H1 (cell line): Measurements from ENCODE around the gene TMEM169. TPM values are rescaled to one million over a fixed set of nuclear protein-coding genes. Genes with fewer than 3 reads are reported as not detected.

Source experiments
- CTCF ChIA-PET: fragments of 300-600 bp; sonication (Branson Sonifier 250); formaldehyde crosslinking; loops from one replicate; lab custom pipeline; 2021; ENCODE audit not compliant: partially characterized antibody; lab: Charles Lee
- POLR2A ChIA-PET: fragments of 300-600 bp; sonication (Branson Sonifier 250); formaldehyde crosslinking; loops from one replicate; lab custom pipeline; 2021; ENCODE audit warnings: inconsistent platforms; ENCODE audit not compliant: partially characterized antibody; lab: Charles Lee
- DNase-seq, 2 experiments: peaks; one replicate each; pipeline versions ENCODE4 v3.0.0 to v3.0.0-alpha.2; 2010 to 2022; ENCODE audit warnings: low spot score in 2 of 2, low read depth in 1 of 2, mixed read lengths in 1 of 2
- FAIRE-seq: peaks from 2 replicates; lab custom pipeline; 2011; peaks lifted over from hg19 to GRCh38; lab: Jason Lieb, UNC
- H2AFZ ChIP-seq: 2 replicates; pipeline ENCODE4 v1.8.1; 2012; ENCODE audit warnings: low read length, inconsistent platforms
- H2AK5ac ChIP-seq: 2 replicates; pipeline ENCODE4 v1.6.1; 2013; ENCODE audit warnings: low read depth, low read length
- H2BK120ac ChIP-seq: replicated peaks from 2 replicates; pipeline ENCODE3; 2013; ENCODE audit warnings: low read depth, low read length, inconsistent platforms
- H2BK12ac ChIP-seq: 2 replicates; pipeline ENCODE4 v1.6.1; 2013; ENCODE audit warnings: low read depth, low read length
- H2BK15ac ChIP-seq: 2 replicates; pipeline ENCODE4 v1.6.1; 2013; ENCODE audit warnings: low read length
- H2BK20ac ChIP-seq: 2 replicates; pipeline ENCODE4 v1.6.1; 2013; ENCODE audit warnings: low read length
- H2BK5ac ChIP-seq: 2 replicates; pipeline ENCODE4 v1.6.1; 2013; ENCODE audit warnings: low read depth, low read length
- H3K14ac ChIP-seq: 2 replicates; pipeline ENCODE4 v1.6.1; 2013; ENCODE audit warnings: inconsistent platforms; ENCODE audit not compliant: insufficient read length
- H3K18ac ChIP-seq: 2 replicates; pipeline ENCODE4 v1.6.1; 2013; ENCODE audit warnings: low read length; ENCODE audit errors: extremely low read depth
- H3K23ac ChIP-seq: 2 replicates; pipeline ENCODE4 v1.6.1; 2013; ENCODE audit warnings: inconsistent platforms; ENCODE audit not compliant: insufficient read length
- H3K23me2 ChIP-seq: 2 replicates; pipeline ENCODE4 v1.6.1; 2013; ENCODE audit warnings: low read depth, low read length
- H3K27ac ChIP-seq: 2 replicates; pipeline ENCODE4 v1.6.1; 2011; ENCODE audit warnings: low read depth, low read length, inconsistent platforms
- H3K27me3 ChIP-seq, 4 experiments: replicated peaks in 1 of 4; 1 replicate in 1 of 4; 2 replicates in 3 of 4; pipeline versions ENCODE4 v1.6.1 to v1.8.1; 2011 to 2013; ENCODE audit warnings: low read length in 3 of 4, mild to moderate bottlenecking in 3 of 4, inconsistent platforms in 2 of 4, mixed read lengths in 2 of 4, moderate library complexity in 1 of 4; ENCODE audit not compliant: control insufficient read depth in 3 of 4, insufficient read depth in 3 of 4; ENCODE audit errors: extremely low read depth in 1 of 4
- H3K36me3 ChIP-seq, 4 experiments: 2 replicates each; pipeline versions ENCODE4 v1.6.1 to v1.8.1; 2011 to 2013; ENCODE audit warnings: mild to moderate bottlenecking in 4 of 4, low read length in 3 of 4, moderate library complexity in 2 of 4, control low read depth in 1 of 4, inconsistent platforms in 1 of 4; ENCODE audit not compliant: insufficient read depth in 4 of 4, control insufficient read depth in 2 of 4
- H3K4ac ChIP-seq: replicated peaks from 2 replicates; pipeline ENCODE3; 2013; ENCODE audit warnings: low read length, low read depth, mixed read lengths, inconsistent platforms; ENCODE audit not compliant: insufficient read length
- H3K4me1 ChIP-seq, 4 experiments: replicated peaks in 1 of 4; 1 replicate in 1 of 4; 2 replicates in 3 of 4; pipeline versions ENCODE4 v1.6.1 to v1.8.1; 2011 to 2013; ENCODE audit warnings: low read length in 3 of 4, inconsistent platforms in 2 of 4, mixed read lengths in 1 of 4; ENCODE audit not compliant: insufficient read depth in 4 of 4, control insufficient read depth in 3 of 4
- H3K4me2 ChIP-seq, 2 experiments: 2 replicates each; pipeline versions ENCODE4 v1.6.1 to v1.8.1; 2011 to 2013; ENCODE audit warnings: low read depth in 2 of 2, low read length in 2 of 2, control low read depth in 1 of 2, inconsistent platforms in 1 of 2, mild to moderate bottlenecking in 1 of 2; ENCODE audit not compliant: insufficient read depth in 1 of 2
- H3K4me3 ChIP-seq, 4 experiments: fragments of 200-600, 300-600 bp in 1 of 4; sonication (generic), shearing (Covaris generic), sonication (Bioruptor Twin) in 1 of 4; 2 replicates each; pipeline versions ENCODE4 v1.5.1 to v1.8.1; 2011 to 2016; ENCODE audit warnings: low read length in 4 of 4, low read depth in 3 of 4, control low read depth in 2 of 4, inconsistent platforms in 2 of 4, mild to moderate bottlenecking in 2 of 4, mixed read lengths in 1 of 4, moderate library complexity in 1 of 4; ENCODE audit not compliant: insufficient read depth in 2 of 4; ENCODE audit errors: extremely low read depth in 1 of 4
- H3K56ac ChIP-seq: replicated peaks from 2 replicates; pipeline ENCODE3; 2013; ENCODE audit warnings: low read depth, mild to moderate bottlenecking, mixed read lengths, low read length, inconsistent platforms; ENCODE audit not compliant: insufficient read length
- H3K79me1 ChIP-seq: 2 replicates; pipeline ENCODE4 v1.6.1; 2013; ENCODE audit warnings: low read depth, low read length, control low read depth
- H3K79me2 ChIP-seq, 2 experiments: 2 replicates each; pipeline versions ENCODE4 v1.6.1 to v1.8.1; 2012 to 2013; ENCODE audit warnings: low read length in 2 of 2, mild to moderate bottlenecking in 2 of 2, inconsistent platforms in 1 of 2; ENCODE audit not compliant: insufficient read depth in 2 of 2, control insufficient read depth in 1 of 2
- H3K9ac ChIP-seq, 4 experiments: replicated peaks in 1 of 4; 1 replicate in 1 of 4; 2 replicates in 3 of 4; pipeline versions ENCODE4 v1.6.1 to v1.8.1; 2011 to 2013; ENCODE audit warnings: low read depth in 3 of 4, low read length in 3 of 4, control low read depth in 2 of 4, mild to moderate bottlenecking in 2 of 4, moderate library complexity in 2 of 4, inconsistent platforms in 1 of 4; ENCODE audit errors: extremely low read depth in 1 of 4
- H3K9me3 ChIP-seq, 2 experiments: 2 replicates each; pipeline versions ENCODE4 v1.6.1 to v1.8.1; 2012 to 2013; ENCODE audit warnings: mild to moderate bottlenecking in 2 of 2, moderate library complexity in 2 of 2, control low read depth in 1 of 2, inconsistent platforms in 1 of 2, low read depth in 1 of 2, low read length in 1 of 2, mixed read lengths in 1 of 2; ENCODE audit not compliant: insufficient read depth in 2 of 2
- H4K20me1 ChIP-seq, 2 experiments: replicated peaks in 1 of 2; 2 replicates each; pipeline versions ENCODE3 to v1.8.1; 2011 to 2013; ENCODE audit warnings: inconsistent platforms in 2 of 2, low read length in 2 of 2, mild to moderate bottlenecking in 1 of 2; ENCODE audit not compliant: insufficient read depth in 2 of 2, control insufficient read depth in 1 of 2
- H4K5ac ChIP-seq: 2 replicates; pipeline ENCODE4 v1.6.1; 2013; ENCODE audit warnings: low read length, low read depth, mixed read lengths, inconsistent platforms; ENCODE audit not compliant: insufficient read length
- H4K8ac ChIP-seq: 2 replicates; pipeline ENCODE4 v1.8.0; 2013; ENCODE audit warnings: mild to moderate bottlenecking, moderate library complexity, low read length, inconsistent platforms; ENCODE audit not compliant: insufficient read depth; ENCODE audit errors: extremely low read depth
- H4K91ac ChIP-seq: replicated peaks from 2 replicates; pipeline ENCODE3; 2013; ENCODE audit warnings: low read length, mixed read lengths, inconsistent platforms; ENCODE audit not compliant: insufficient read length
- BRCA1 ChIP-seq: IDR thresholded peaks from 2 replicates; pipeline ENCODE4 v1.6.1; 2012; ENCODE audit warnings: low read depth, low read length, improper control_type of control experiment
- EGR1 ChIP-seq: IDR thresholded peaks from 2 replicates; pipeline ENCODE4 v1.6.1; 2011; ENCODE audit warnings: low read depth, low read length, borderline replicate concordance
- FOSL1 ChIP-seq: IDR thresholded peaks from 2 replicates; pipeline ENCODE4 v1.6.1; 2011; ENCODE audit warnings: mild to moderate bottlenecking, low read depth, low read length, moderate library complexity; ENCODE audit not compliant: insufficient read depth
- HDAC2 ChIP-seq, 2 experiments: fragments of 300-600 bp in 1 of 2; sonication (generic) in 1 of 2; IDR thresholded peaks; 2 replicates each; pipeline ENCODE4 v1.6.1; 2011 to 2012; ENCODE audit warnings: low read depth in 2 of 2, low read length in 2 of 2, mild to moderate bottlenecking in 2 of 2, moderate library complexity in 2 of 2, borderline replicate concordance in 1 of 2, inconsistent platforms in 1 of 2
- KDM4A ChIP-seq: IDR thresholded peaks from one replicate; pipeline ENCODE4 v1.7.1; 2012; ENCODE audit warnings: low read depth, mild to moderate bottlenecking, moderate library complexity, low read length, inconsistent platforms; ENCODE audit not compliant: severe bottlenecking
- POLR2AphosphoS5 ChIP-seq: IDR thresholded peaks from 2 replicates; pipeline ENCODE4 v1.6.1; 2011; ENCODE audit warnings: low read depth, low read length
- POU5F1 ChIP-seq: IDR thresholded peaks from 2 replicates; pipeline ENCODE4 v1.6.1; 2011; ENCODE audit warnings: low read depth, mild to moderate bottlenecking, low read length, moderate library complexity
- RAD21 ChIP-seq, 2 experiments: IDR thresholded peaks in 1 of 2; conservative IDR thresholded peaks in 1 of 2; 2 replicates each; pipeline ENCODE4 v1.6.1; 2011; ENCODE audit warnings: low read depth in 2 of 2, low read length in 2 of 2, improper control_type of control experiment in 1 of 2, inconsistent platforms in 1 of 2, mild to moderate bottlenecking in 1 of 2, moderate library complexity in 1 of 2
- RBBP5 ChIP-seq: IDR thresholded peaks from 2 replicates; pipeline ENCODE4 v1.7.1; 2012; ENCODE audit warnings: low read depth, mild to moderate bottlenecking, inconsistent platforms, low read length, moderate library complexity, borderline replicate concordance
- RNF2 ChIP-seq: fragments of 200-900, 300-1000 bp; sonication (generic); IDR thresholded peaks from 2 replicates; pipeline ENCODE4 v1.7.1; 2016; ENCODE audit warnings: borderline replicate concordance, low read depth, mild to moderate bottlenecking, antibody characterized with exemption, low read length; ENCODE audit not compliant: poor library complexity, severe bottlenecking; ENCODE audit errors: missing control alignments
- RXRA ChIP-seq: IDR thresholded peaks from 2 replicates; pipeline ENCODE4 v1.6.1; 2011; ENCODE audit warnings: low read depth, mild to moderate bottlenecking, low read length, moderate library complexity; ENCODE audit not compliant: insufficient read depth
- TAF1 ChIP-seq: IDR thresholded peaks from 2 replicates; pipeline ENCODE4 v1.6.1; 2011; ENCODE audit warnings: mild to moderate bottlenecking, low read depth, low read length
- YY1 ChIP-seq: IDR thresholded peaks from 2 replicates; pipeline ENCODE4 v1.6.1; 2011; ENCODE audit warnings: low read depth, mild to moderate bottlenecking, low read length
- WGBS, 2 experiments: shearing (Covaris generic) in 1 of 2; methylation state at CpG; one replicate each; pipeline versions ENCODE4 v1.1.6 to v1.1.7; 2013 to 2015; ENCODE audit warnings: low lambda C conversion rate in 2 of 2, mixed read lengths in 2 of 2, inconsistent platforms in 1 of 2, low coverage in 1 of 2, missing lambda C conversion rate in 1 of 2; ENCODE audit not compliant: insufficient replicate concordance in 2 of 2, insufficient coverage in 1 of 2, insufficient read length in 1 of 2; ENCODE audit errors: extremely low coverage in 1 of 2, missing lambda C conversion rate in 1 of 2; 5-methylcytosine and 5-hydroxymethylcytosine counted together
- polyA plus RNA-seq, 7 experiments: library from polyadenylated mRNA; depleted of rRNA in 3 of 7; stranded (reverse) in 5 of 7; unstranded in 2 of 7; fragments of >200 nt in 5 of 7; fragments of 200-250 nt in 2 of 7; gene quantifications; 1 replicate in 5 of 7; 2 replicates in 1 of 7; 4 replicates in 1 of 7; pipeline versions ENCODE4 v1.2.1 to v1.2.3, GENCODE V29; 2011 to 2013; ENCODE audit warnings: missing spikeins in 2 of 7, mixed read lengths in 2 of 7
- total RNA-seq: library from RNA; stranded (reverse); fragmentation: NEBNext Ultra II Directional; extraction: Animal tissue kit (Norgen Biotek cat#: 25700); gene quantifications from 2 replicates; pipeline ENCODE4 v1.2.1, GENCODE V29; 2021

The TMEM169 gene
- total and polyA plus RNA-seq, 2 of the 8 experiments (the other 6 are each of a cell fraction or from before 2014, with no cell fraction given): 0.41 to 2.4 TPM

DNA sequence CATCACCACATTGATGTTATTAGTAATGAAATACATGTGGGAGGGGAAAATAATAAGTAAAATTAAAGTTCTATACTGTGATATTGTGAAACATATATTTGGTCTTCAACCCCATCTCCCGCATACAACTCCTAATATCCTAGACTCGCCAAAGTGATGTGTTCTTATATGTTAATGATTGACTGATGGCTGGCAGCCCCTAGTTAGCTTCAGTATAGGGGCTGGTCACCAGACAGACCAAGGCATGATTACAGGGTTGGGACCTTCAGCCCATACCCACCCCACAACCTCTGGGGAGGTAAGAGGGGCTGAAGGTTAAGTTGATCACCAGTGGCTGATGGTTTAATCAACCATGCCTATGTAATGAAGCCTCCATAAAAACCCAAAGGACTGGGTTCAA lies 40.3 kb upstream of the TMEM169 start:
- Histone ChIP-seq H4K20me1 (peaks cover 0 to 2% of the 10 kb centered on the region in 2 experiments), H3K18ac (no peak overlapping the region), H3K4me3 (no peak overlapping the region), H2AFZ (no peak overlapping the region), H2BK20ac (no peak overlapping the region), H3K14ac (no peak overlapping the region), H2BK12ac (no peak overlapping the region), H4K8ac (no peak overlapping the region), H2BK15ac (no peak overlapping the region), H3K4me2 (no peak overlapping the region), H3K9me3 (no peaks in the 10 kb centered on the region), H4K5ac (no peak overlapping the region), H2AK5ac (no peak overlapping the region), H3K4ac (no peak overlapping the region), H3K27me3 (no peaks in the 10 kb centered on the region), H3K23ac (no peak overlapping the region), H3K56ac (no peak overlapping the region)
- DNase-seq (no peak), FAIRE-seq (no peak)
- CTCF ChIA-PET: interaction anchor here (3.1 to 11.7 kb wide), 2 partner anchors 18 to 21 kb away, joined by 8 to 165 read pairs; no protein-coding TSS in a partner anchor
- 95% methylated on average over 2 of the region's 2 CpGs; no CpG with 5 or more reads in 1 of the 2 experiments for WGBS, 2 experiments
- TF ChIP-seq KDM4A (no peak), RAD21 (IDR thresholded peaks at IDR 0.05 in 1 of 2, conservative IDR thresholded peaks at IDR 0.05 in 1 of 2; ENCODE audit: low read depth in 2 of 2, low read length in 2 of 2) (no peak), YY1 (no peak), FOSL1 (no peak), RBBP5 (no peak), TAF1 (no peak), HDAC2 (IDR thresholded peaks at IDR 0.05; ENCODE audit: borderline replicate concordance in 1 of 2, low read depth in 2 of 2, low read length in 2 of 2) (no peak), RXRA (no peak), BRCA1 (no peak), POU5F1 (no peak), POLR2AphosphoS5 (no peak), RNF2 (no peak), EGR1 (no peak)
- TF ChIP-seq, all 59 proteins: peak for 0
- no peak overlapping the region for H3K9ac ChIP-seq
- H3K23me2 ChIP-seq: no peaks in the 10 kb centered on the region
- no peaks in the 10 kb centered on the region for H3K4me1 ChIP-seq
- H2BK120ac ChIP-seq: no peak overlapping the region
- no peak overlapping the region for H3K27ac ChIP-seq
- H2BK5ac ChIP-seq: no peak overlapping the region
- POLR2A ChIA-PET: interaction anchor here (0.9 kb wide), 1 partner anchor 44 kb away, joined by 3 read pairs; no protein-coding TSS in a partner anchor
- H3K79me1 ChIP-seq: 0 out of 2 replicates have a peak, but pooled peaks cover 2% of the 10 kb centered on the region
- H3K79me2 ChIP-seq: no peaks in the 10 kb centered on the region
- peaks cover 0 to 16% (median 3%) of the 10 kb centered on the region in 4 experiments; a peak in 4 of 8 replicates for H3K36me3 ChIP-seq
- no peak overlapping the region for H4K91ac ChIP-seq
